Endothelial cell (in vitro differentiated cells): Measurements from ENCODE around the gene PCDH19. TPM values are rescaled to one million over a fixed set of nuclear protein-coding genes. Genes with fewer than 3 reads are reported as not detected.

Source experiments
- DNase-seq: peaks from one replicate; pipeline ENCODE4 v3.0.0; 2021; ENCODE audit warnings: low spot score
- H3K27ac Mint-ChIP-seq: one replicate; pipeline ENCODE4 v1.8.0; 2021; ENCODE audit warnings: mixed read lengths, inconsistent platforms; ENCODE audit not compliant: unreplicated experiment
- H3K27me3 Mint-ChIP-seq: one replicate; pipeline ENCODE4 v1.8.0; 2021; ENCODE audit warnings: mild to moderate bottlenecking, moderate library complexity, mixed read lengths, inconsistent platforms; ENCODE audit not compliant: unreplicated experiment
- H3K36me3 Mint-ChIP-seq: one replicate; pipeline ENCODE4 v1.8.0; 2021; ENCODE audit warnings: mild to moderate bottlenecking, low read depth, mixed read lengths, inconsistent platforms; ENCODE audit not compliant: unreplicated experiment
- H3K4me1 Mint-ChIP-seq: one replicate; pipeline ENCODE4 v1.8.0; 2021; ENCODE audit warnings: mild to moderate bottlenecking, mixed read lengths, inconsistent platforms; ENCODE audit not compliant: unreplicated experiment
- H3K4me3 Mint-ChIP-seq: one replicate; pipeline ENCODE4 v1.8.0; 2021; ENCODE audit warnings: mild to moderate bottlenecking, mixed read lengths, inconsistent platforms; ENCODE audit not compliant: unreplicated experiment
- H3K9me3 Mint-ChIP-seq: one replicate; pipeline ENCODE4 v1.8.0; 2021; ENCODE audit warnings: mixed read lengths, inconsistent platforms; ENCODE audit not compliant: unreplicated experiment
- CTCF ChIP-seq: fragments of 200-600 bp; sonication (generic); IDR thresholded peaks from one replicate; pipeline ENCODE4 v1.5.0; 2021; ENCODE audit warnings: antibody characterized with exemption; ENCODE audit not compliant: unreplicated experiment
- total RNA-seq: library from RNA; stranded (reverse); fragmentation: NEBNext Ultra II Directional; extraction: Animal tissue kit (Norgen Biotek cat#: 25700); gene quantifications from one replicate; pipeline ENCODE4 v1.2.1, GENCODE V29; 2021; ENCODE audit not compliant: unreplicated experiment

Gene PCDH19
- total RNA-seq, 1 donor from 2014 or later = 34.9 TPM

GRCh38 chrX:100247826-100248225 lies 162.2 kb downstream of the PCDH19 start:
- no peaks in the 10 kb centered on the region for H3K9me3 Mint-ChIP-seq
- no peak for DNase-seq

DNA sequence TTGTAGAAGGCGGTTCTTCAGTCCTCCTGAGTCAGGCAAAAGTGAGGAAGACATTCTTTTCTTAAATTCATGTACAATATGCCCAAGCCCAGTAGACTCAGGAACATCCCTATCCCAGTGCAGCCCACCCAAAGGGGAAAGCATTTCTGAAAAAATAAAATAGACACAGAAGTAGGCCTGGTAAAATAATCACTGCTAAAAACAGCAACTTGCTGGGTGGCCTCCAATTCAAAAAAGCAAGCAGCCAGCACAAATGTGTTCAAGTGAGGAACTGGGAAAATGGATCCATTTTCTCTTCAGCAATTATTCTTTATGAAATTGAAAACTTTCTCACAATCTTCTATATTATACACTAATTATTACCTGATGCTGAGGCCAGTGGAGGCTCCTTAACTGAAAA lies 165.4 kb downstream of the PCDH19 start:
- H3K27me3 Mint-ChIP-seq = no peaks in the 10 kb centered on the region
- H3K4me3 Mint-ChIP-seq = no peak overlapping the region
- no peaks in the 10 kb centered on the region for H3K9me3 Mint-ChIP-seq
- TF ChIP-seq CTCF = no peak
- no peaks in the 10 kb centered on the region for H3K36me3 Mint-ChIP-seq
- H3K27ac Mint-ChIP-seq = no peak overlapping the region
- H3K4me1 Mint-ChIP-seq = no peaks in the 10 kb centered on the region
- no peak for DNase-seq

More at GRCh38 chrX:100247826-100248225, 162.2 kb downstream of the PCDH19 start:
- TF ChIP-seq CTCF = no peak
- Mint-ChIP-seq H3K27ac (no peak overlapping the region), H3K36me3 (no peaks in the 10 kb centered on the region), H3K4me3 (no peak overlapping the region), H3K27me3 (no peaks in the 10 kb centered on the region), H3K4me1 (no peaks in the 10 kb centered on the region)

Other genes starting within 250 kb of the PCDH19 start
- gene TNMD, start 174.7 kb upstream of the PCDH19 start, total RNA-seq = not detected
- gene TSPAN6, start 226.5 kb upstream of the PCDH19 start, total RNA-seq = 52.2 TPM
- 1.1 TPM for gene SRPX2, start 233.9 kb upstream of the PCDH19 start, total RNA-seq